HepG2 (cell line): Measurements from ENCODE around the gene ITGB7. TPM values are rescaled to one million over a fixed set of nuclear protein-coding genes. Genes with fewer than 3 reads are reported as not detected.
A peak's percentile ranks its signal among the peaks of the same experiment; 100 is the strongest.

Experiments used
- GTF3A ChIP-seq: sonication (generic); formaldehyde crosslinking; conservative IDR thresholded peaks from 2 replicates; pipeline ENCODE4 v1.4.0; 2020; ENCODE audit warnings: mild to moderate bottlenecking, missing genetic modification reagents
- NFYC ChIP-seq: IDR thresholded peaks from 2 replicates; pipeline ENCODE4 v1.6.1; 2016; ENCODE audit warnings: missing genetic modification reagents, missing compliant biosample characterization
- NR1H2 ChIP-seq: sonication (generic); formaldehyde crosslinking; IDR thresholded peaks from 2 replicates; pipeline ENCODE4 v1.8.1; 2022; ENCODE audit warnings: low read depth, missing genetic modification reagents, borderline replicate concordance
- PHF8 ChIP-seq: sonication (generic); formaldehyde crosslinking; IDR thresholded peaks from 2 replicates; pipeline ENCODE4 v1.5.0; 2020; ENCODE audit warnings: missing genetic modification reagents
- ZFP91 ChIP-seq: sonication (generic); formaldehyde crosslinking; IDR thresholded peaks from 2 replicates; pipeline ENCODE4 v1.9.0; 2022; ENCODE audit warnings: missing genetic modification reagents, mild to moderate bottlenecking, borderline replicate concordance
- ZNF12 ChIP-seq: sonication (generic); formaldehyde crosslinking; IDR thresholded peaks from 2 replicates; pipeline ENCODE4 v1.5.0; 2020; ENCODE audit warnings: missing genetic modification reagents
- ZNF598 ChIP-seq: sonication (generic); formaldehyde crosslinking; IDR thresholded peaks from 2 replicates; pipeline ENCODE4 v1.5.1; 2020; ENCODE audit warnings: mild to moderate bottlenecking, missing genetic modification reagents, borderline replicate concordance
- ZNF724P ChIP-seq: sonication (generic); formaldehyde crosslinking; IDR thresholded peaks from 2 replicates; pipeline ENCODE4 v1.8.0; 2022; ENCODE audit warnings: missing genetic modification reagents, borderline replicate concordance
- polyA plus RNA-seq, 8 experiments: library from polyadenylated mRNA; depleted of rRNA in 3 of 8; stranded (reverse) in 7 of 8; unstranded in 1 of 8; fragments of >200 nt; fragmentation: Illumina TruSeq in 4 of 8; extraction: Trizol in 4 of 8; gene quantifications; 2 replicates each; pipeline versions ENCODE4 v1.2.1 to v1.2.3, GENCODE V29; 2011 to 2016; ENCODE audit warnings: low read depth in 4 of 8, missing spikeins in 1 of 8, mixed read lengths in 1 of 8; ENCODE audit not compliant: insufficient read depth in 1 of 8
- total RNA-seq, 5 experiments: library from RNA; depleted of rRNA; stranded (reverse); fragments of >200 nt; fragmentation: Illumina TruSeq; extraction: Trizol; gene quantifications; 2 replicates each; pipeline ENCODE4 v1.2.3, GENCODE V29; 2016; ENCODE audit warnings: low read depth in 1 of 5
- TF ChIP-seq, protein P1 (sequence below): sonication (generic); formaldehyde crosslinking; IDR thresholded peaks from 2 replicates; pipeline ENCODE4 v1.5.1; 2020; ENCODE audit warnings: missing genetic modification reagents, mild to moderate bottlenecking, borderline replicate concordance

Gene ITGB7
- total and polyA plus RNA-seq, 2 of the 13 experiments (the other 11 are each of a cell fraction or from before 2014, with no cell fraction given), result 0.16 to 0.18 TPM

GRCh38 chr12:53219956-53220693, 13.1 kb upstream of the ITGB7 start (continued):
- no peak for TF ChIP-seq NFYC (CRISPR knock-in tag)
- TF ChIP-seq ZFP91 (CRISPR knock-in tag), result peak; percentile 66; the same call in 1 of the 2 replicates
- TF ChIP-seq, protein P1, sequence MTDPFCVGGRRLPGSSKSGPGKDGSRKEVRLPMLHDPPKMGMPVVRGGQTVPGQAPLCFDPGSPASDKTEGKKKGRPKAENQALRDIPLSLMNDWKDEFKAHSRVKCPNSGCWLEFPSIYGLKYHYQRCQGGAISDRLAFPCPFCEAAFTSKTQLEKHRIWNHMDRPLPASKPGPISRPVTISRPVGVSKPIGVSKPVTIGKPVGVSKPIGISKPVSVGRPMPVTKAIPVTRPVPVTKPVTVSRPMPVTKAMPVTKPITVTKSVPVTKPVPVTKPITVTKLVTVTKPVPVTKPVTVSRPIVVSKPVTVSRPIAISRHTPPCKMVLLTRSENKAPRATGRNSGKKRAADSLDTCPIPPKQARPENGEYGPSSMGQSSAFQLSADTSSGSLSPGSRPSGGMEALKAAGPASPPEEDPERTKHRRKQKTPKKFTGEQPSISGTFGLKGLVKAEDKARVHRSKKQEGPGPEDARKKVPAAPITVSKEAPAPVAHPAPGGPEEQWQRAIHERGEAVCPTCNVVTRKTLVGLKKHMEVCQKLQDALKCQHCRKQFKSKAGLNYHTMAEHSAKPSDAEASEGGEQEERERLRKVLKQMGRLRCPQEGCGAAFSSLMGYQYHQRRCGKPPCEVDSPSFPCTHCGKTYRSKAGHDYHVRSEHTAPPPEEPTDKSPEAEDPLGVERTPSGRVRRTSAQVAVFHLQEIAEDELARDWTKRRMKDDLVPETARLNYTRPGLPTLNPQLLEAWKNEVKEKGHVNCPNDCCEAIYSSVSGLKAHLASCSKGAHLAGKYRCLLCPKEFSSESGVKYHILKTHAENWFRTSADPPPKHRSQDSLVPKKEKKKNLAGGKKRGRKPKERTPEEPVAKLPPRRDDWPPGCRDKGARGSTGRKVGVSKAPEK, result 0 out of 2 replicates have a peak, but pooled peaks have one; percentile 69
- no peak for TF ChIP-seq ZNF598 (CRISPR knock-in tag)
- TF ChIP-seq GTF3A (CRISPR knock-in tag), result no peak
- no peak for TF ChIP-seq NR1H2 (CRISPR knock-in tag)
- TF ChIP-seq PHF8 (CRISPR knock-in tag), result 0 out of 2 replicates have a peak, but pooled peaks have one; percentile 14
- no peak for TF ChIP-seq ZNF724P
- peak; percentile 66; the same call in 1 of the 2 replicates for TF ChIP-seq ZNF12 (CRISPR knock-in tag)
- TF ChIP-seq, all 625 proteins: peak for 8
